GM12872 (cell line): ENCODE data around the gene TXNRD1.

Experiments
- CTCF ChIP-seq: IDR thresholded peaks from 3 replicates; pipeline ENCODE4 v1.5.1; 2011; ENCODE audit warnings: low read depth, mild to moderate bottlenecking, low read length, moderate library complexity; ENCODE audit not compliant: insufficient read depth

The TXNRD1 gene

GRCh38 chr12:104305349-104305748, 89.8 kb downstream of the TXNRD1 start:
- TF ChIP-seq CTCF = no peak

- no peak for TF ChIP-seq CTCF
Measured at GRCh38 chr12:104306376-104306775, 90.8 kb downstream of the TXNRD1 start.

GRCh38 chr12:104306943-104307654, 91.5 kb downstream of the TXNRD1 start:
- TF ChIP-seq CTCF = no peak

GRCh38 chr12:104307655-104308000, 92.0 kb downstream of the TXNRD1 start:
- TF ChIP-seq CTCF = no peak

GRCh38 chr12:104309446-104309993, 93.9 kb downstream of the TXNRD1 start:
- no peak for TF ChIP-seq CTCF

GRCh38 chr12:104310751-104311633, 95.4 kb downstream of the TXNRD1 start:
- no peak for TF ChIP-seq CTCF

- no peak for TF ChIP-seq CTCF
Measured at GRCh38 chr12:104312202-104312601, 96.6 kb downstream of the TXNRD1 start.
